H9 (cell line): ENCODE data around the gene VWF. TPM values are rescaled to one million over a fixed set of nuclear protein-coding genes. Genes with fewer than 3 reads are reported as not detected.

Experiments used
- DNase-seq: peaks from one replicate; pipeline ENCODE4 v3.0.0-alpha.2; 2017
- H2AFZ ChIP-seq: one replicate; pipeline ENCODE4 v1.6.1; 2013; ENCODE audit warnings: mild to moderate bottlenecking, low read length, control low read depth, moderate library complexity
- H2AK5ac ChIP-seq: 2 replicates; pipeline ENCODE4 v1.6.1; 2013; ENCODE audit warnings: low read length, control low read depth, mixed read lengths; ENCODE audit not compliant: insufficient read length
- H2BK120ac ChIP-seq: one replicate; pipeline ENCODE4 v1.6.1; 2013; ENCODE audit warnings: low read depth, mild to moderate bottlenecking, low read length, control low read depth, inconsistent platforms; ENCODE audit not compliant: poor library complexity, severe bottlenecking
- H2BK12ac ChIP-seq: 2 replicates; pipeline ENCODE4 v1.6.1; 2013; ENCODE audit warnings: low read length, control low read depth, mixed read lengths, low read depth; ENCODE audit not compliant: insufficient read length
- H2BK15ac ChIP-seq: 2 replicates; pipeline ENCODE4 v1.6.1; 2013; ENCODE audit warnings: low read depth, low read length, control low read depth
- H2BK20ac ChIP-seq: one replicate; pipeline ENCODE4 v1.6.1; 2013; ENCODE audit warnings: low read depth, mild to moderate bottlenecking, low read length, control low read depth, inconsistent platforms; ENCODE audit not compliant: poor library complexity, severe bottlenecking
- H2BK5ac ChIP-seq: 2 replicates; pipeline ENCODE4 v1.6.1; 2013; ENCODE audit warnings: low read length, control low read depth, mixed read lengths; ENCODE audit not compliant: insufficient read length
- H3K14ac ChIP-seq: 2 replicates; pipeline ENCODE4 v1.6.1; 2013; ENCODE audit warnings: low read length, control low read depth; ENCODE audit not compliant: insufficient read depth
- H3K18ac ChIP-seq: 2 replicates; pipeline ENCODE4 v1.6.1; 2013; ENCODE audit warnings: low read depth, mild to moderate bottlenecking, mixed read lengths, low read length, control low read depth; ENCODE audit not compliant: insufficient read length
- H3K23ac ChIP-seq: 2 replicates; pipeline ENCODE4 v1.6.1; 2013; ENCODE audit warnings: low read length, control low read depth, mixed read lengths, low read depth; ENCODE audit not compliant: insufficient read length
- H3K23me2 ChIP-seq: 2 replicates; pipeline ENCODE4 v1.6.1; 2013; ENCODE audit warnings: low read depth, mild to moderate bottlenecking, mixed read lengths, low read length, control low read depth; ENCODE audit not compliant: insufficient read length, poor library complexity, severe bottlenecking
- H3K27ac ChIP-seq: 2 replicates; pipeline ENCODE4 v1.5.1; 2013; ENCODE audit warnings: low read length, control low read depth, mixed read lengths, low read depth; ENCODE audit not compliant: insufficient read length
- H3K27me3 ChIP-seq: 2 replicates; pipeline ENCODE4 v1.6.1; 2013; ENCODE audit warnings: low read length, control low read depth, inconsistent platforms; ENCODE audit not compliant: insufficient read depth
- H3K4ac ChIP-seq: 2 replicates; pipeline ENCODE4 v1.6.1; 2013; ENCODE audit warnings: low read depth, mild to moderate bottlenecking, control low read depth, inconsistent platforms, low read length, moderate library complexity
- H3K4me1 ChIP-seq: 2 replicates; pipeline ENCODE4 v1.6.1; 2013; ENCODE audit warnings: low read length, control low read depth, inconsistent platforms; ENCODE audit not compliant: insufficient read depth
- H3K4me2 ChIP-seq: 2 replicates; pipeline ENCODE4 v1.6.1; 2013; ENCODE audit warnings: low read length, control low read depth, mixed read lengths; ENCODE audit not compliant: insufficient read length, insufficient read depth
- H3K56ac ChIP-seq: 2 replicates; pipeline ENCODE4 v1.6.1; 2013; ENCODE audit warnings: low read depth, mild to moderate bottlenecking, mixed read lengths, low read length, control low read depth; ENCODE audit not compliant: insufficient read length
- H3K79me1 ChIP-seq: 2 replicates; pipeline ENCODE4 v1.6.1; 2013; ENCODE audit warnings: low read depth, mild to moderate bottlenecking, moderate library complexity, low read length, control low read depth, inconsistent platforms; ENCODE audit not compliant: insufficient read depth, poor library complexity, severe bottlenecking
- H3K79me2 ChIP-seq: 2 replicates; pipeline ENCODE4 v1.6.1; 2013; ENCODE audit warnings: low read length, control low read depth, inconsistent platforms; ENCODE audit not compliant: insufficient read depth
- H3K9ac ChIP-seq: 2 replicates; pipeline ENCODE4 v1.6.1; 2013; ENCODE audit warnings: low read length, control low read depth, mixed read lengths; ENCODE audit not compliant: insufficient read length; ENCODE audit errors: extremely low read depth
- H3K9me3 ChIP-seq: one replicate; pipeline ENCODE4 v1.6.1; 2013; ENCODE audit warnings: low read depth, low read length, inconsistent platforms; ENCODE audit not compliant: control insufficient read depth
- H3T11ph ChIP-seq: one replicate; pipeline ENCODE4 v1.6.1; 2013; ENCODE audit warnings: mild to moderate bottlenecking, low read length, control low read depth, inconsistent platforms
- H4K20me1 ChIP-seq: one replicate; pipeline ENCODE4 v1.6.1; 2013; ENCODE audit not compliant: control insufficient read depth, insufficient read length, insufficient read depth
- H4K5ac ChIP-seq: 2 replicates; pipeline ENCODE4 v1.6.1; 2013; ENCODE audit warnings: low read depth, mild to moderate bottlenecking, mixed read lengths, low read length, control low read depth; ENCODE audit not compliant: insufficient read length
- H4K8ac ChIP-seq: replicated peaks from 2 replicates; pipeline ENCODE4 v1.6.1; 2013; ENCODE audit warnings: low read length, control low read depth, mixed read lengths, low read depth; ENCODE audit not compliant: insufficient read length
- H4K91ac ChIP-seq: 2 replicates; pipeline ENCODE4 v1.6.1; 2013; ENCODE audit warnings: low read depth, mild to moderate bottlenecking, moderate library complexity, mixed read lengths, low read length, control low read depth; ENCODE audit not compliant: insufficient read length
- H3K27ac Mint-ChIP-seq, 3 experiments: 2 replicates in 2 of 3; 3 replicates in 1 of 3; pipeline ENCODE4 v1.8.0; 2020 to 2021; ENCODE audit warnings: mixed read lengths in 3 of 3, mild to moderate bottlenecking in 1 of 3, moderate library complexity in 1 of 3
- H3K27me3 Mint-ChIP-seq: 2 replicates; pipeline ENCODE4 v1.8.0; 2021; ENCODE audit warnings: low read depth, mild to moderate bottlenecking, moderate library complexity, mixed read lengths
- H3K36me3 Mint-ChIP-seq, 3 experiments: 2 replicates in 2 of 3; 3 replicates in 1 of 3; pipeline ENCODE4 v1.8.0; 2020 to 2021; ENCODE audit warnings: low read depth in 3 of 3, mixed read lengths in 3 of 3; ENCODE audit not compliant: insufficient read depth in 1 of 3
- H3K4me1 Mint-ChIP-seq, 2 experiments: 2 replicates each; pipeline ENCODE4 v1.8.0; 2020; ENCODE audit warnings: mixed read lengths in 2 of 2
- H3K4me3 Mint-ChIP-seq, 2 experiments: 2 replicates in 1 of 2; 3 replicates in 1 of 2; pipeline ENCODE4 v1.8.0; 2020 to 2021; ENCODE audit warnings: mild to moderate bottlenecking in 2 of 2, mixed read lengths in 2 of 2, moderate library complexity in 1 of 2
- H3K9me3 Mint-ChIP-seq, 2 experiments: 2 replicates in 1 of 2; 3 replicates in 1 of 2; pipeline ENCODE4 v1.8.0; 2020; ENCODE audit warnings: mild to moderate bottlenecking in 2 of 2, mixed read lengths in 2 of 2, moderate library complexity in 1 of 2
- WGBS: extraction: QIAGEN DNeasy Blood & Tissue Kit; methylation state at CpG from one replicate; pipeline ENCODE4 v1.1.7; 2013; ENCODE audit warnings: missing lambda C conversion rate, low lambda C conversion rate, mixed read lengths; ENCODE audit not compliant: insufficient read length; ENCODE audit errors: extremely low coverage; 5-methylcytosine and 5-hydroxymethylcytosine counted together
- total RNA-seq: library from RNA; stranded (reverse); gene quantifications from 2 replicates; pipeline ENCODE4 v1.2.1, GENCODE V29; 2021
- TF ChIP-seq, protein P1 (sequence below): fragments of 200-600 bp; sonication (generic); conservative IDR thresholded peaks from 3 replicates; pipeline ENCODE4 v1.8.0; 2021; ENCODE audit warnings: antibody characterized with exemption, mild to moderate bottlenecking

Gene VWF
- total RNA-seq, 1 experiment from 2014 or later: 0.17 TPM

GRCh38 chr12:6114476-6114870 lies 10.0 kb downstream of the VWF start:
- Histone ChIP-seq H2BK5ac (no peak overlapping the region), H3K79me2 (no peaks in the 10 kb centered on the region), H4K91ac (no peak overlapping the region), H4K5ac (no peak overlapping the region), H2BK120ac (no peak overlapping the region), H2BK20ac (no peak overlapping the region), H3K4me1 (no peaks in the 10 kb centered on the region; the same call in 1 of the 2 replicates), H3K79me1 (no peaks in the 10 kb centered on the region), H3K27me3 (0 out of 2 replicates have a peak, but pooled peaks cover 2% of the 10 kb centered on the region), H2AFZ (no peak overlapping the region), H2AK5ac (no peak overlapping the region), H3K18ac (no peak overlapping the region), H2BK12ac (no peak overlapping the region), H2BK15ac (no peak overlapping the region), H3K27ac (no peak overlapping the region), H3K4ac (no peak overlapping the region), H3K14ac (no peak overlapping the region), H3T11ph (no peak overlapping the region), H3K9ac (no peak overlapping the region), H4K8ac (no peak overlapping the region), H3K23ac (no peak overlapping the region), H3K4me2 (no peak overlapping the region), H3K9me3 (no peaks in the 10 kb centered on the region), H4K20me1 (no peaks in the 10 kb centered on the region), H3K23me2 (no peaks in the 10 kb centered on the region), H3K56ac (no peak overlapping the region)
- H3K9me3 Mint-ChIP-seq: no peaks in the 10 kb centered on the region
- no CpG with 5 or more reads among the region's 6 CpGs for WGBS
- H3K4me3 Mint-ChIP-seq: no peak overlapping the region
- peaks cover 15 to 16% of the 10 kb centered on the region in 2 experiments for H3K4me1 Mint-ChIP-seq
- DNase-seq: no peak
- peaks cover 2% of the 10 kb centered on the region for H3K27me3 Mint-ChIP-seq
- H3K27ac Mint-ChIP-seq: no peak overlapping the region
- TF ChIP-seq, protein P1, sequence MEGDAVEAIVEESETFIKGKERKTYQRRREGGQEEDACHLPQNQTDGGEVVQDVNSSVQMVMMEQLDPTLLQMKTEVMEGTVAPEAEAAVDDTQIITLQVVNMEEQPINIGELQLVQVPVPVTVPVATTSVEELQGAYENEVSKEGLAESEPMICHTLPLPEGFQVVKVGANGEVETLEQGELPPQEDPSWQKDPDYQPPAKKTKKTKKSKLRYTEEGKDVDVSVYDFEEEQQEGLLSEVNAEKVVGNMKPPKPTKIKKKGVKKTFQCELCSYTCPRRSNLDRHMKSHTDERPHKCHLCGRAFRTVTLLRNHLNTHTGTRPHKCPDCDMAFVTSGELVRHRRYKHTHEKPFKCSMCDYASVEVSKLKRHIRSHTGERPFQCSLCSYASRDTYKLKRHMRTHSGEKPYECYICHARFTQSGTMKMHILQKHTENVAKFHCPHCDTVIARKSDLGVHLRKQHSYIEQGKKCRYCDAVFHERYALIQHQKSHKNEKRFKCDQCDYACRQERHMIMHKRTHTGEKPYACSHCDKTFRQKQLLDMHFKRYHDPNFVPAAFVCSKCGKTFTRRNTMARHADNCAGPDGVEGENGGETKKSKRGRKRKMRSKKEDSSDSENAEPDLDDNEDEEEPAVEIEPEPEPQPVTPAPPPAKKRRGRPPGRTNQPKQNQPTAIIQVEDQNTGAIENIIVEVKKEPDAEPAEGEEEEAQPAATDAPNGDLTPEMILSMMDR: no peak
- H3K36me3 Mint-ChIP-seq: no peaks in the 10 kb centered on the region; a peak in 1 of 7 replicates
